Activated naive CD4-positive, alpha-beta T cell treated with anti-CD3 and anti-CD28 coated beads, Interleukin-2, amount 50 U/mL, for 72 hours (primary cell): ENCODE results near the gene OR1I1. TPM values are rescaled to one million over a fixed set of nuclear protein-coding genes. Genes with fewer than 3 reads are reported as not detected.
A peak's percentile ranks its signal among the peaks of the same experiment; 100 is the strongest.

Experiments used
- ATAC-seq, 2 donors: fragments of 150-1000 bp; cut with Tn5 transposase; 2 replicates each; pipeline ENCODE4 v1.10.0; 2021; ENCODE audit warnings: mild to moderate bottlenecking in 2 of 2, moderate library complexity in 2 of 2
- DNase-seq, 2 donors: peaks; one replicate each; pipeline ENCODE4 v3.0.0; 2021 to 2022; ENCODE audit warnings: low spot score in 2 of 2
- H3K27ac Mint-ChIP-seq, 2 donors: one replicate each; pipeline ENCODE4 v1.8.0; 2022; ENCODE audit warnings: mild to moderate bottlenecking in 2 of 2, mixed read lengths in 2 of 2
- H3K36me3 Mint-ChIP-seq, 2 donors: one replicate each; pipeline ENCODE4 v1.8.0; 2022; ENCODE audit warnings: mixed read lengths in 2 of 2
- H3K9me3 Mint-ChIP-seq, 2 donors: one replicate each; pipeline ENCODE4 v1.8.0; 2022; ENCODE audit warnings: mixed read lengths in 2 of 2
- total RNA-seq, 2 donors: library from RNA; stranded (reverse); gene quantifications; one replicate each; pipeline ENCODE4 v1.2.3, GENCODE V29; 2022

Gene OR1I1
- total RNA-seq, 2 donors from 2014 or later: not detected

GRCh38 chr19:15123900-15124299, 41.9 kb downstream of the OR1I1 start:
- Mint-ChIP-seq H3K36me3 (peaks cover 11 to 25% of the 10 kb centered on the region in 2 donors), H3K27ac (peak overlapping the region; percentile 97 to 98), H3K9me3 (no peaks in the 10 kb centered on the region)
- DNase-seq (no peak), ATAC-seq (no peak)

GRCh38 chr19:15124572-15125231, 42.7 kb downstream of the OR1I1 start:
- Mint-ChIP-seq H3K36me3 (peaks cover 10 to 17% of the 10 kb centered on the region in 2 donors), H3K9me3 (no peaks in the 10 kb centered on the region), H3K27ac (peak overlapping the region; percentile 97 to 98)
- DNase-seq (no peak), ATAC-seq (no peak)

- H3K27ac Mint-ChIP-seq: peak overlapping the region; percentile 97 to 98
- peaks cover 7 to 12% of the 10 kb centered on the region in 2 donors for H3K36me3 Mint-ChIP-seq
- DNase-seq (peak; percentile 98 to 99), ATAC-seq (peak; percentile 90)
- H3K9me3 Mint-ChIP-seq: no peaks in the 10 kb centered on the region
These were observed 43.4 kb downstream of the OR1I1 start for GRCh38 chr19:15125232-15126067.

GRCh38 chr19:15126131-15126910, 44.3 kb downstream of the OR1I1 start:
- Mint-ChIP-seq H3K9me3 (no peaks in the 10 kb centered on the region), H3K27ac (peak overlapping the region in 1 of 2 donors; percentile 97), H3K36me3 (peaks cover 3 to 7% of the 10 kb centered on the region in 2 donors)
- no peak for ATAC-seq
- no peak for DNase-seq

GRCh38 chr19:15128162-15128770, 46.3 kb downstream of the OR1I1 start:
- H3K9me3 Mint-ChIP-seq: no peaks in the 10 kb centered on the region
- H3K36me3 Mint-ChIP-seq: peaks cover 0 to 7% of the 10 kb centered on the region in 2 donors
- DNase-seq (no peak), ATAC-seq (no peak)
- H3K27ac Mint-ChIP-seq: no peak overlapping the region

- ATAC-seq (peak; percentile 18 to 35), DNase-seq (peak in 1 of 2 donors; percentile 39)
- Mint-ChIP-seq H3K27ac (peak overlapping the region; percentile 83 to 85), H3K9me3 (no peaks in the 10 kb centered on the region), H3K36me3 (peaks cover 0 to 6% of the 10 kb centered on the region in 2 donors)
These were observed 48.0 kb downstream of the OR1I1 start for GRCh38 chr19:15129856-15130585.

- DNase-seq (no peak), ATAC-seq (peak; percentile 40 to 68)
- no peak overlapping the region for H3K27ac Mint-ChIP-seq
- peaks cover 6 to 17% of the 10 kb centered on the region in 2 donors for H3K9me3 Mint-ChIP-seq
- peaks cover 6 to 13% of the 10 kb centered on the region in 2 donors for H3K36me3 Mint-ChIP-seq
These were observed 54.4 kb downstream of the OR1I1 start for GRCh38 chr19:15136234-15136954.

- no peak for DNase-seq
- peaks cover 6 to 13% of the 10 kb centered on the region in 2 donors for H3K36me3 Mint-ChIP-seq
- peaks cover 6 to 17% of the 10 kb centered on the region in 2 donors for H3K9me3 Mint-ChIP-seq
- no peak for ATAC-seq
- no peak overlapping the region for H3K27ac Mint-ChIP-seq
These were observed 55.8 kb downstream of the OR1I1 start for GRCh38 chr19:15137777-15138176.

- H3K27ac Mint-ChIP-seq: no peak overlapping the region
- H3K36me3 Mint-ChIP-seq: peaks cover 6 to 13% of the 10 kb centered on the region in 2 donors
- DNase-seq (no peak), ATAC-seq (no peak)
- peaks cover 6 to 17% of the 10 kb centered on the region in 2 donors for H3K9me3 Mint-ChIP-seq
These were observed 56.4 kb downstream of the OR1I1 start for GRCh38 chr19:15138427-15138826.

GRCh38 chr19:15141143-15141542, 59.1 kb downstream of the OR1I1 start:
- H3K9me3 Mint-ChIP-seq: peaks cover 6 to 19% of the 10 kb centered on the region in 2 donors
- DNase-seq: no peak
- H3K36me3 Mint-ChIP-seq: peaks cover 6 to 13% of the 10 kb centered on the region in 2 donors
- no peak for ATAC-seq
- H3K27ac Mint-ChIP-seq: no peak overlapping the region

GRCh38 chr19:15142313-15142712, 60.3 kb downstream of the OR1I1 start:
- peaks cover 6 to 13% of the 10 kb centered on the region in 2 donors for H3K36me3 Mint-ChIP-seq
- ATAC-seq: no peak

More at GRCh38 chr19:15142313-15142712, 60.3 kb downstream of the OR1I1 start:
- Mint-ChIP-seq H3K9me3 (peaks cover 6 to 13% of the 10 kb centered on the region in 2 donors), H3K27ac (no peak overlapping the region)
- no peak for DNase-seq

Other genes starting within 250 kb of the OR1I1 start
- not detected for gene OR7A5, start 247.0 kb upstream of the OR1I1 start, total RNA-seq
- gene OR7C1, start 247.0 kb upstream of the OR1I1 start, total RNA-seq: not detected
- gene OR7A10, start 233.3 kb upstream of the OR1I1 start, total RNA-seq: not detected
- not detected for gene OR7A17, start 196.1 kb upstream of the OR1I1 start, total RNA-seq
- not detected for gene OR7C2, start 140.7 kb upstream of the OR1I1 start, total RNA-seq
- gene SLC1A6, start 102.3 kb upstream of the OR1I1 start, total RNA-seq: not detected
- not detected for gene CASP14, start 32.7 kb upstream of the OR1I1 start, total RNA-seq
- 1 to 10 TPM; 1.9 to 3.9 TPM for gene SYDE1, start 25.2 kb downstream of the OR1I1 start, total RNA-seq
- gene NOTCH3, start 118.8 kb downstream of the OR1I1 start, total RNA-seq: under 1 TPM in 1 of 2 donors, not detected in 1; 0.07 TPM
- gene EPHX3, start 150.2 kb downstream of the OR1I1 start, total RNA-seq: under 1 TPM in 1 of 2 donors, not detected in 1; 0.27 TPM